ENCODE measurements around the gene CPLANE1. TPM values are rescaled to one million over a fixed set of nuclear protein-coding genes. Genes with fewer than 3 reads are reported as not detected.
"Not testable (repeated sequence)": the region's sequence is repeated elsewhere in the genome, so short reads cannot be mapped to it uniquely, and the experiment has no call there.

Gene CPLANE1
- 1 to 10 TPM; 1.1 to 4.2 (median 2.0) TPM for polyA plus RNA-seq

DNA sequence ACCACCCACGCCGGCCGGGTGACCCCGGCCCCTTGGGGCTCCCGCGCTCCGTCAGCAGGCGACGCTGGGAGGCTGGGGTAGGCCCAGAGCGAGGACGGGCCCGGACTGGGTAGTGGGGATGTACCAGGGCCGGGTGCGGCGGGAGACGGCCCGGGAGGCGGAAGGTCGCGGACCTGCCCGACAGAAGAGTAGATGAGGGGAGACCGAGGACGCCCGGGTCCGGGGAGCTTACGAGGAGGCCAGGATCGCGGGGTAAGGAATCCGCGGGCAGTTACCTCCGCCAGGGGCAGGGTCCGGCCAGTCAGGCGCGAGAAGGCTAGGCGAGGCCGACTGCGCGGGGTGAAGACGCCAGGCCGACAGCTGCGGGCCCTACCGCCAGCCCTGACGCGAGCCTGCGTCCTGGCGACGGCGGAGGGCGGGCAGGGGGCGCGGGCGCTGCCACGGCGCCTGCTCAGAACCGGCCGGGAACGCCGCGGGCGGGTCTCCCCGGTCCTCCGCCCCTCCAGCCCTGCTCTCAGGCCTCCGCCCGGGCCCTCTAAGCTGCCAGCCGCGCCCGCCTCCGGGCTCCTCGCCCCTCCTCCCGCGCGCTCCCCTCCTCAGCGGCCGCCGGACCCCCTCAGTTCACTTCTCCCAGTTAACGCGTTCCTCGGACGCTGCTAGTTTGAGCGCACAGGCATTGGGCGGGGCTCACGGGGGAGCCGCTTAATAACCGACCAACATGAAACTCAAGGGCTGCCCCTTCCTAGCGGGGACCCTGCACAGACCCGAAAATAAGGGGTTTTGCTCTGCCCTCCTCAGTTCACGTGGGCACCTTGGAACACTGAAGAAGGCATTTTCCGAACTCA, at the start of gene CPLANE1:
CPLANE1 (minus strand) TSS at position 407 of the 845 bp plus-strand sequence. CDS start 1,678 bp downstream, outside the sequence.
- H3K4me1 Mint-ChIP-seq, result peaks cover 14 to 29% of the 10 kb centered on the region in 2 donors
- H3K9me3 Mint-ChIP-seq, result no peaks in the 10 kb centered on the region
- peak; percentile 69 to 79 (median 72) for DNase-seq
- H3K36me3 Mint-ChIP-seq, result no peaks in the 10 kb centered on the region
- peak within 1 kb of the TSS; percentile 90 to 91 (median 91) for H3K4me3 Mint-ChIP-seq
- peak within 1 kb of the TSS; percentile 75 to 92 (median 85) for H3K27ac Mint-ChIP-seq
- peaks cover 0 to 4% (median 0%) of the 10 kb centered on the region in 3 donors for H3K27me3 Mint-ChIP-seq (ENCODE audit: low read depth in 3 of 3)

DNA sequence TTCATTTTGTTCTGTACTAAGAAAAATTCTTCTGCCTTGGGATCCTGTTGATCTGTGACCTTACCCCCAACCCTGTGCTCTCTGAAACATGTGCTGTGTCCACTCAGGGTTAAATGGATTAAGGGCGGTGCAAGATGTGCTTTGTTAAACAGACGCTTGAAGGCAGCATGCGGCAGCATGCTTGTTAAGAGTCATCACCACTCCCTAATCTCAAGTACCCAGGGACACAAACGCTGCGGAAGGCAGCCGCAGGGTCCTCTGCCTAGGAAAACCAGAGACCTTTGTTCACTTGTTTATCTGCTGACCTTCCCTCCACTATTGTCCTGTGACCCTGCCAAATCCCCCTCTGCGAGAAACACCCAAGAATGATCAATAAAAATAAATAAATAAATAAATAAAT, 47.1 kb upstream of the CPLANE1 start:
- not testable (repeated sequence) for H3K9me3 Mint-ChIP-seq; H3K27ac Mint-ChIP-seq; H3K4me3 Mint-ChIP-seq; H3K27me3 Mint-ChIP-seq (ENCODE audit: low read depth in 3 of 3); DNase-seq; H3K4me1 Mint-ChIP-seq
- H3K36me3 Mint-ChIP-seq, result peaks cover 18 to 27% (median 22%) of the 10 kb centered on the region in 3 donors

DNA sequence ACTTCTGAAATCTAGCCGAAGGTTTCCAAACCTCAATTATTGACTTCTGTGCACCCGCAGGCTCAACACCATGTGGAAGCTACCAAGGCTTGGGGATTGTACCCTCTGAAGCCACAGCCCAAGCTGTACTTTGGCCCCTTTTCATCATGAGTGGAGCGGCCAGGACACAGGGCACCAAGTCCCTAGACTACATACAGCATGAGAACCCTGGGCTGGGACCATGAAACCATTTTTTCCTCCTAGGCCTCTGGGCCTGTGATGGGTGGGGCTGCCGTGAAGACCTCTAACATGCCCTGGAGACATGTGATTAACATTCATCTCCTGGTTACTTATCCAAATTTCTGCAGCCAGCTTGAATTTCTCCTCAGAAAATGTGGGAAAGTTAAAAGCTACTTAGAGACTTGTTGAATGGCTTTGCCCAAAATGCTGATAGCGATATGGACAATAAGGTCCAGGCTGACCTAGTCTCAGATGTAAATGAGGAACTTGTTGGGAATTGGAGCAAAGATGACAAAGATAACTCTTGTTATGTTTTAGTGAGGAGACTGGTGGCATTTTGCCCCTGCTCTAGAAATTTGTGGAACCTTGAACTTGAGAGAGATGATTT, 34.1 kb upstream of the CPLANE1 start:
- Mint-ChIP-seq H3K4me3 (no peak overlapping the region), H3K9me3 (peaks cover 0 to 18% (median 0%) of the 10 kb centered on the region in 6 donors), H3K4me1 (no peaks in the 10 kb centered on the region), H3K27ac (no peak overlapping the region), H3K27me3 (ENCODE audit: low read depth in 3 of 3) (no peaks in the 10 kb centered on the region), H3K36me3 (peaks cover 4 to 12% (median 8%) of the 10 kb centered on the region in 3 donors)
- DNase-seq, result no peak

DNA sequence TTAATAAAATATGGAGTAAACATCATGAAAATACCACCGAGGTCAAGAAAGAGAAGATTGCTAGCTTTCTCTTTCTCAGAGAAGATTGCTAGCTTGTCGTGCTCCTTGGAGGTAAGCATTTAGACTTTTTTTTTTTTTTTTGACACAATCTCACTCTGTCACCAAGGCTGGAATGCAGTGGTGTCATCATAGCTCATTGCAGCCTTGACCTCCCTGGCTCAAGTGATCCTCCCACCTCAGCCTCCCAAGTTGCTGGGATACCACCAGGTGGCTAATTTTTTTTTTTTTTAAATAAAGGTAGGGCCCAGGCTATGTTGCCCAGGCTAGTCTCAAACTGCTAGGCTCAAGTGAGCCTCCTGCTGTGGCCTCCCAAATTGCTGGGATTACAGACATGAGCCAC, 26.3 kb upstream of the CPLANE1 start:
- Mint-ChIP-seq H3K4me1 (no peaks in the 10 kb centered on the region), H3K36me3 (peaks cover 0 to 3% (median 1%) of the 10 kb centered on the region in 3 donors), H3K27me3 (ENCODE audit: low read depth in 3 of 3) (peaks cover 2% of the 10 kb centered on the region in 3 donors), H3K27ac (no peak overlapping the region), H3K4me3 (no peak overlapping the region), H3K9me3 (peaks cover 0 to 13% (median 0%) of the 10 kb centered on the region in 6 donors)
- DNase-seq, result no peak

DNA sequence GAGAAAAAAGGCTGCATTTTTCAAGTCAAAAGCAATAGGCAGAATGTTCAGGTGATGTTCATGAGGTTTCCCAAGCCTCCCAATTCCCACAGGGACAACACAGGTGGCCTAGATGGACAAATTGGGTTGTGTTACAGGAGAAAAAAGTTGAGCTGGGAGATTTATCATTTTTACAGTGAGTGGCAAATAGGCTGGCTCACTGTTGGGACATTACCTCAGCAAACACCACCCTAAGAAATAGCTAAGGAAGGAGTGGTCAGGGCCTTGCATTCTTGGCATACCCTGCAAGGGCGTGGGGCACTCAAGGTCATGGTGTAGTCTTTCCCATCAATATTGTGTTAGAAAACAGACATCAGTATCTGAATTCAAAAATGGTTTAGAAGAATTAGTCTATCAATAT, 23.3 kb upstream of the CPLANE1 start:
- H3K27ac Mint-ChIP-seq, result no peak overlapping the region
- H3K4me1 Mint-ChIP-seq, result no peaks in the 10 kb centered on the region
- DNase-seq, result no peak
- no peaks in the 10 kb centered on the region for H3K9me3 Mint-ChIP-seq
- no peak overlapping the region for H3K4me3 Mint-ChIP-seq
- no peaks in the 10 kb centered on the region for H3K36me3 Mint-ChIP-seq
- H3K27me3 Mint-ChIP-seq (ENCODE audit: low read depth in 3 of 3), result peaks cover 2 to 4% (median 2%) of the 10 kb centered on the region in 3 donors

DNA sequence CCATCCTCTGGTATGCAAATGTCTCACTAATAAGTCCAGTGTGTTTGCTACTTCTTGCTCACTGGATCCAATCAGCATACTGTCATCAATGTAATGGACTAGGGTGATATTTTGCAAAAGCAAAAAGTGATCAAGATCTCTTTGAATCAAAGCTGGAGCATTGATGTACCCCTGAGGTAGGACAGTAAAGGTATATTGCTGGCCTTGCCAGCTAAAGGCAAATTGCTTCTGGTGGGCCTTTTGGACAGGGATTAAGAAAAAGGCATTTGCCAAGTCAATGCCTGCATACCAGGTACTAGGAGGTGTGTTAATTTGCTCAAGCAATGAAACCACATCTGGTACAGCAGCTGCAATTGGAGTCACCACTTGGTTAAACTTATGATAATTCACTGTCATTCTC, 18.9 kb upstream of the CPLANE1 start:
- H3K27ac Mint-ChIP-seq; H3K27me3 Mint-ChIP-seq (ENCODE audit: low read depth in 3 of 3); H3K4me1 Mint-ChIP-seq; H3K36me3 Mint-ChIP-seq; H3K4me3 Mint-ChIP-seq; DNase-seq; H3K9me3 Mint-ChIP-seq: not testable (repeated sequence)

DNA sequence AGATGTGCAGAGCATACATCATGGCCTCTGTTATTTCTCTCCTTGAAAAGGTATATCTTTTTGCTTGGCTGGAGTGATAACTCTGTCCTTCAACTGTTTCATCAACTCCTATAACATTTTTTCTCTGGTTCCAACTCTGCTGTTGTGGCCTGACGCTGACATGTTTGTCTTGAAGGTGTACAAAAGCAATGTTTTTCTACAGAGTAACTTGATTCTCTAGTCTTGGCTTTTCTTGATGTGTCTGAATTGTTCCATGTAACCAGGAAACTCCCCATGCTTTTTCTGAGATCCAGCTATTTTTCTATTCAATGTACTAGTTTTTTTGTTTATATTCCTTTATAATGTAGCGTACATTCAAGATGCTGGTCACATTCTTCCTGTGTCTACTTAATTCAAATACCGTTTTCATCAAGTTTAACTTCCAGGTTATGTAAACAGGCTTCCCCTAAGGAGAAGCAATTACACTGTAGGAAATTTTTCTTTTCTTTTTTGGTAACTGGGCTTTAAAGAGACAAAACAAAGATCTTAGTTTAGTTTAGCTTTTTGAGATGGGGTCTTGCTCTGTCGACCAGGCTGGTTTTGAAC, 6.7 kb upstream of the CPLANE1 start:
- H3K27me3 Mint-ChIP-seq (ENCODE audit: low read depth in 3 of 3), result no peaks in the 10 kb centered on the region
- peaks cover 0 to 5% of the 10 kb centered on the region in 2 donors for H3K4me1 Mint-ChIP-seq
- peaks cover 0 to 7% (median 0%) of the 10 kb centered on the region in 6 donors for H3K9me3 Mint-ChIP-seq
- H3K27ac Mint-ChIP-seq, result no peak overlapping the region
- no peak overlapping the region for H3K4me3 Mint-ChIP-seq
- H3K36me3 Mint-ChIP-seq, result no peaks in the 10 kb centered on the region
- no peak for DNase-seq

DNA sequence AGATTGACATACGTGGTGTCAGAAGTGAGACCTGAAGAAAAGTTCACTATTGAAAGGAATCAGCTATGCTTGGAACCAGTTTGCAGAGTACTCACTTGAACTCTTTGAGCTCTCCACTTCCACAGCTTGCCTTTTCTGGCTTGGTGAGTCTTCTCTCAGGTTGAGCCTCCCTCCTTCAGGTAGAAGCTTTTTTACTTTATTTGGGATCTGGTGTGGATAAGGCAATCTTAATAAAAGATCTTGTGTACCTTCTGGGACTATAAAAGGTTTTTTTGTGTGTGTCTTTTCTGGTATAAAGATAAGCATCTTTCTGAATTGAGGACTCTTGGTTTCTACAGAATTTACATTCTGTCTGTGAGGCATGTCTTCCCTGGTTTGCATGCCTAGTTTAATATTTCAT, 5.4 kb upstream of the CPLANE1 start:
- H3K27me3 Mint-ChIP-seq (ENCODE audit: low read depth in 3 of 3), result peaks cover 0 to under 1% (median 0%) of the 10 kb centered on the region in 3 donors
- H3K4me3 Mint-ChIP-seq, result no peak overlapping the region
- H3K4me1 Mint-ChIP-seq, result peaks cover 7 to 16% of the 10 kb centered on the region in 2 donors
- peaks cover 0 to 1% (median 0%) of the 10 kb centered on the region in 6 donors for H3K9me3 Mint-ChIP-seq
- DNase-seq, result no peak
- no peak overlapping the region for H3K27ac Mint-ChIP-seq
- H3K36me3 Mint-ChIP-seq, result no peaks in the 10 kb centered on the region

DNA sequence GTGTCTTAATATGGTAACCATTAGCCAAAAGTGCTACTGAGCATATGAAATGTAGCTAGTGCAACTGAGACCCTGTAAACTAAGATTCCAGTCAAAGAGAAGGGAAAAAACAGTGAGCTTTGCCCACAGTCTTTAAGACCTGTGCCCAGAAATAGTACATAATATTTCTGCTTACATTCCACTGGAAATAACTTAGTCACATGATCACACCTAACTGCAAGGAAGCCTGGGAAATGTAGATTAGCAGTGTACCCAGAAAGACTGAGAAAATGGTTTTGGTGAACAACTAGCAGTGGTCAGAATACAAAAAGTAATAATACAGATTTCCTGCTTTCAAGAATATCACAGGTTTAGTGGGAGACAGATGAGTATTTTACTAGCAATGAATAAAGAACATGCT, 2.5 kb upstream of the CPLANE1 start:
- peak overlapping the region in 5 of 6 donors; percentile 13 to 38 (median 33) for H3K27ac Mint-ChIP-seq
- H3K4me3 Mint-ChIP-seq, result peak overlapping the region in 1 of 5 donors; percentile 27
- DNase-seq, result no peak

DNA sequence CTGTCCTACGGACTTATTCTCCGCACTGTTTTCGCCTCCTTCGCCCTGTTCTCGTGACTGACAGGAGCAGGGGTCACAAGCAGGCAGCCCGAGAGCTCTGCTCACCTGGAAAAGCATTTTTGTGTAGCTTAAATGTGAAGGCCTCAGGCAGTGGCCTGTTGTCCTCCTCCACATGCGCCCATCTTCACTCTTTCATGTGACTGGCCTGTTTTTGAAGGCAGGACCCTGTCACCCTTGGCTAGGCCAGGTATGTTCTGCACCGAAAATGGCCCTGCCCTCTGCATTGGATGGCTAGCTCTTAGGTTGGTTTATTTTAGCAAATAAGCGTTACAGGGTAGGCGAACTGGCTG, 614 bp upstream of the CPLANE1 start:
- DNase-seq, result no peak
- Mint-ChIP-seq H3K27ac (peak overlapping the region; percentile 75 to 92 (median 85)), H3K4me3 (peak overlapping the region; percentile 88 to 91 (median 91)), H3K9me3 (no peaks in the 10 kb centered on the region), H3K27me3 (ENCODE audit: low read depth in 3 of 3) (peaks cover 0 to 4% (median 0%) of the 10 kb centered on the region in 3 donors), H3K36me3 (no peaks in the 10 kb centered on the region), H3K4me1 (peaks cover 14 to 29% of the 10 kb centered on the region in 2 donors)

More for the DNA sequence above, 2.5 kb upstream of the CPLANE1 start:
- no peaks in the 10 kb centered on the region for H3K36me3 Mint-ChIP-seq
- H3K27me3 Mint-ChIP-seq (ENCODE audit: low read depth in 3 of 3), result peaks cover 0 to 4% (median 0%) of the 10 kb centered on the region in 3 donors
- no peaks in the 10 kb centered on the region for H3K9me3 Mint-ChIP-seq
- H3K4me1 Mint-ChIP-seq, result peaks cover 12 to 29% of the 10 kb centered on the region in 2 donors

DNA sequence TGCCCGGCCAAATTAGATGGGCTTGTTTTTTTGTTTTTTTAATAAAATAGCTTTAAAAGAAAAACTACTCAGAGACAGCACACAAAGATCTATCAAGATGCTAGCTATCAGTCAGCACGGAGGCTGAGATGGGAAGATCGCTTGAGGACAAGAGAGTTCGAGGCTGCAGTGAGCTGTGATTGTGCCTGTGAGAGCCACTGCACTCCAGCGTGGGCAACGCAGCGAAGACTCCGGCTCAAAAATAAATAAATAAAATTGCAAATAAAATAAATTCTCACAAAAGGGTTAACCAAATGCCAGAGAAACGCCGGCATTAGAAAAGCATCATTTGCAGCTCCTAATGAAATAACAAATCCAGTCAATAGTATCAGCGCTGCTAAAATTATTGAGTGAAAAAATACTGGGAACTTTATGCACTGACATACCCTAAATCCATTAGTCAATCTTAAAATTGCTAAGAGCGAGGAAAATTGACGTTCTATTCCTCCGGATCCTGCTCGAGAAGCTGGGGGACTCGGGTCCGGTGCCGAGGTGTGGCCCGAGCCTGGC, 681 bp downstream of the CPLANE1 start:
- H3K4me1 Mint-ChIP-seq, result peaks cover 14 to 29% of the 10 kb centered on the region in 2 donors
- H3K27ac Mint-ChIP-seq, result peak overlapping the region in 5 of 6 donors; percentile 40 to 86 (median 75)
- no peak for DNase-seq

DNA sequence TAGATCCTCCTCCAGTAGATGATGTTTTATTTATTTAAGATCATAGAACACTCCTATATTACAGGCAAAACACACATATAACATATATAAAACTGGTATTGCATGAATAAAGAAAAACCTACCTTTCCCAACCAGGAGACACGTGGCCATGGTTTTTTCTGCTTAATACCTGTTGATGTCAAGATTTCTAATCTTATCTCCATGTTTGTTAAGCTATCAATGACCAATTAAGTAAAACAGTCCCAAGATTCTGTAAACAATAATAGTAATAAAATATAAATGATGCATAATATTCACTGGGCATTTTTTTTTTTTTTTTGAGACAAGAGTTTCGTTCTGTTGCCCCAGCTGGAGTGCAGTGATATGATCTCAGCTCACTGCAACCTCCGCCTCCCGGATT, 1.7 kb downstream of the CPLANE1 start:
- Mint-ChIP-seq H3K4me3 (peak overlapping the region; percentile 48 to 91 (median 75)), H3K27me3 (ENCODE audit: low read depth in 3 of 3) (peaks cover 0 to 4% (median 0%) of the 10 kb centered on the region in 3 donors), H3K36me3 (peaks cover 0 to 3% (median 0%) of the 10 kb centered on the region in 3 donors), H3K27ac (peak overlapping the region in 2 of 6 donors; percentile 62 to 69), H3K9me3 (no peaks in the 10 kb centered on the region), H3K4me1 (peaks cover 14 to 29% of the 10 kb centered on the region in 2 donors)
- DNase-seq, result no peak

More for the DNA sequence above, 681 bp downstream of the CPLANE1 start:
- Mint-ChIP-seq H3K36me3 (no peaks in the 10 kb centered on the region), H3K27me3 (ENCODE audit: low read depth in 3 of 3) (peaks cover 0 to 4% (median 0%) of the 10 kb centered on the region in 3 donors), H3K9me3 (no peaks in the 10 kb centered on the region), H3K4me3 (peak overlapping the region; percentile 83 to 91 (median 88))

DNA sequence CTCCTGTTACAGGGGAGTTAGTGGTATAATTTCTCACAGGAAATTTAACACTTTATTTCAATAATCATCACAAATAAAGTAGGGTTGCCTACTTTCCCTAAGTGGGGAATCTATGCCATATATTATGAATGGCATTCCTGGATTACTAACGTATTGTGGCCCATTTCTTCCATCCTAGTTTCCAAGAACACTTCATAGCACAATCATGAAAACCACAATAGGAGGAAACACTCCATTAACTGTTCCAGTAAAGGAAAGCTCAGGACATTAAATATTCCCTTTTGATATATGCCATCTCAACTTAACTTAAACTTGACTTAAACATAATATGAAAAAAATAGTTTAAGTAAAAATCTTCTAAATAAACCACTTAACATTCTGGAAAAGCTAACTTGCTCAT, 2.1 kb downstream of the CPLANE1 start:
- Mint-ChIP-seq H3K4me3 (peak overlapping the region; percentile 48 to 91 (median 75)), H3K36me3 (peaks cover 0 to 3% (median 0%) of the 10 kb centered on the region in 3 donors), H3K4me1 (peaks cover 14 to 29% of the 10 kb centered on the region in 2 donors), H3K27ac (peak overlapping the region in 1 of 6 donors; percentile 62), H3K9me3 (no peaks in the 10 kb centered on the region), H3K27me3 (ENCODE audit: low read depth in 3 of 3) (peaks cover 0 to 4% (median 0%) of the 10 kb centered on the region in 3 donors)
- no peak for DNase-seq
